Body of pancreas (tissue), 4 donors: Measurements from ENCODE around the gene E2F7. TPM values are rescaled to one million over a fixed set of nuclear protein-coding genes. Genes with fewer than 3 reads are reported as not detected.

ENCODE experiments used
- ATAC-seq: fragments of 150-250 bp; one replicate; pipeline ENCODE4 v1.9.1; 2016
- DNase-seq, 4 donors: peaks; one replicate each; pipeline ENCODE4 v3.0.0-alpha.2; 2019
- H3K27ac ChIP-seq, 4 donors: fragments of 200-600 bp; sonication (generic); 1 replicate in 3 of 4; 2 replicates in 1 of 4; pipeline versions ENCODE4 v1.5.1 to v1.6.1; 2016 to 2019; ENCODE audit warnings: mild to moderate bottlenecking in 1 of 4, mixed read lengths in 1 of 4, moderate library complexity in 1 of 4
- H3K27me3 ChIP-seq, 2 donors: fragments of 200-600 bp; sonication (generic); one replicate each; pipeline ENCODE4 v1.6.0; 2016; ENCODE audit warnings: mild to moderate bottlenecking in 1 of 2
- H3K36me3 ChIP-seq, 2 donors: fragments of 200-600 bp; sonication (generic); replicated peaks in 1 of 2; 2 replicates each; pipeline ENCODE4 v1.5.1; 2016; ENCODE audit warnings: low read depth in 2 of 2; ENCODE audit not compliant: insufficient read depth in 1 of 2
- H3K4me1 ChIP-seq: fragments of 200-600 bp; sonication (generic); one replicate; pipeline ENCODE4 v1.6.0; 2016
- H3K4me3 ChIP-seq, 2 donors: fragments of 200-600 bp; sonication (generic); 1 replicate in 1 of 2; 2 replicates in 1 of 2; pipeline ENCODE4 v1.5.1; 2016 to 2019
- H3K9me3 ChIP-seq, 3 donors: fragments of 200-600 bp; sonication (generic); 1 replicate in 2 of 3; 2 replicates in 1 of 3; pipeline ENCODE4 v1.5.1; 2016
- CTCF ChIP-seq, 7 experiments: fragments of 450-650 bp in 4 of 7; fragments of 200-600 bp in 3 of 7; sonication (generic) in 3 of 7; IDR thresholded peaks; one replicate each; pipeline ENCODE4 v1.5.1; 2016 to 2019; ENCODE audit warnings: antibody characterized with exemption in 7 of 7
- POLR2A ChIP-seq, 3 donors: fragments of 450-650 bp; IDR thresholded peaks; one replicate each; pipeline ENCODE4 v1.6.1; 2016; ENCODE audit warnings: antibody characterized with exemption in 3 of 3, mild to moderate bottlenecking in 2 of 3
- WGBS, 2 donors: methylation state at CpG; one replicate each; pipeline ENCODE4 v1.1.5; 2017; 5-methylcytosine and 5-hydroxymethylcytosine counted together
- intact Hi-C: fragments of 100-400 bp; cut with DNase I; formaldehyde crosslinking; loops from one replicate; pipeline ENCODE4 v1.15.1; 2023
- total RNA-seq, 2 donors: library from RNA; depleted of rRNA; stranded (reverse); fragments of >200 nt; gene quantifications; one replicate each; pipeline ENCODE4 v1.1.0, GENCODE V29; 2016

Gene E2F7
- total RNA-seq, 2 donors from 2014 or later, result not detected

GRCh38 chr12:77033658-77034536 is 31.5 kb downstream of the E2F7 start:
- no peak for ATAC-seq
- no peak for DNase-seq

GRCh38 chr12:77032406-77032805 is 33.0 kb downstream of the E2F7 start:
- no peak overlapping the region for H3K27ac ChIP-seq
- ATAC-seq (no peak), DNase-seq (no peak)
- H3K9me3 ChIP-seq, result no peaks in the 10 kb centered on the region
- no peaks in the 10 kb centered on the region for H3K4me1 ChIP-seq
- no peaks in the 10 kb centered on the region for H3K27me3 ChIP-seq
- H3K4me3 ChIP-seq, result no peak overlapping the region
- H3K36me3 ChIP-seq, result no peaks in the 10 kb centered on the region
- WGBS, 2 donors, result 84 to 92% methylated on average over 2 of the region's 2 CpGs
- TF ChIP-seq CTCF (IDR thresholded peaks at IDR 0.05), result no peak
- TF ChIP-seq POLR2A (IDR thresholded peaks at IDR 0.05), result no peak
- intact Hi-C loops, result no loop called here

More at GRCh38 chr12:77033658-77034536, 31.5 kb downstream of the E2F7 start:
- Histone ChIP-seq H3K27me3 (no peaks in the 10 kb centered on the region), H3K4me3 (no peak overlapping the region), H3K9me3 (no peaks in the 10 kb centered on the region), H3K36me3 (no peaks in the 10 kb centered on the region), H3K27ac (no peak overlapping the region), H3K4me1 (no peaks in the 10 kb centered on the region)
- intact Hi-C loops, result no loop called here
- WGBS, 2 donors, result 91 to 92% methylated on average over 9 of the region's 9 CpGs
- TF ChIP-seq CTCF (IDR thresholded peaks at IDR 0.05), result no peak
- no peak for TF ChIP-seq POLR2A (IDR thresholded peaks at IDR 0.05)

GRCh38 chr12:77031745-77032144 is 33.6 kb downstream of the E2F7 start:
- Histone ChIP-seq H3K36me3 (no peaks in the 10 kb centered on the region), H3K4me1 (no peaks in the 10 kb centered on the region), H3K9me3 (no peaks in the 10 kb centered on the region), H3K27ac (no peak overlapping the region), H3K4me3 (no peak overlapping the region), H3K27me3 (no peaks in the 10 kb centered on the region)
- TF ChIP-seq CTCF (IDR thresholded peaks at IDR 0.05) (no peak), POLR2A (IDR thresholded peaks at IDR 0.05) (no peak)
- intact Hi-C loops, result no loop called here
- WGBS, 2 donors, result 89 to 90% methylated on average over 4 of the region's 4 CpGs
- DNase-seq, result no peak
- no peak for ATAC-seq

GRCh38 chr12:77025782-77026314 is 39.5 kb downstream of the E2F7 start:
- Histone ChIP-seq H3K9me3 (no peaks in the 10 kb centered on the region), H3K27ac (no peak overlapping the region), H3K4me3 (no peak overlapping the region), H3K36me3 (no peaks in the 10 kb centered on the region), H3K4me1 (no peaks in the 10 kb centered on the region), H3K27me3 (no peaks in the 10 kb centered on the region)
- no peak for ATAC-seq
- DNase-seq, result no peak
- TF ChIP-seq CTCF (IDR thresholded peaks at IDR 0.05) (no peak), POLR2A (IDR thresholded peaks at IDR 0.05) (no peak)
- 67 to 72% methylated on average over 6 of the region's 6 CpGs for WGBS, 2 donors
- intact Hi-C loops, result no loop called here
